ENCODE results near the gene C17orf67.

The C17orf67 gene

DNA sequence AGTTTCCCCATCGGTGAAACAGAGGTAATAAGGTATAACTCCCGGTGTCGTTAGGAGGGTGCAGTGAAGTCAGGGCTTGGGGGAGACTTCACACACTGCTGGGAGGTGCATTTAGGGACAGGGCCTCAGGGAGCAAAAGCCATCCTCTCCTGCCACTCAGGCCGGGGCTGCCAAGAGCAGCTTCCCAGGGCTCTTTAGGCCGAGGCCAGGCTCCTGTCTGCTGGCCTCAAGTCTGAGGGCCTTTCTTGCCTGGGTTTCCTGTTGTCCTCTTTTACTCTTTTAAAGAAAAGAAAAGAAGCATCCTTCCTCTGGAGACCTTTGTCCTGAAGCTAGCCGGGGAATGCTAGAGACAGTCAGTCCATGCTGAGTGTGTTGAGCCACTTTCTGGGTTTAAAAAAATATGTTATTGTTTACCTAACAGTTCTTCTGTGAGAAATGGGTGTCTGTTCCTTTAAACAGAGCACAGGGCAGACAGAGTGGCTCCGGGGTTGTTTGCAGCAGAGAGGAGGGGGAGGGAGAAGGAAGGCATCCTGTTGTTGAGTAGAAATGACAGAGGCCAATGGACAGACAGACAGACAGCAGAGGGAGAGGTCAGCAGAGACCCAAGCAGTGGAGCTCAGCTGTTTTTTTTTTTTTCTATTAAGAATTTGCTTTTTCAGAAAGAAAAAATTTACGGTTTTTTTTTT lies 79.1 kb downstream of the C17orf67 start:
- no peak for DNase-seq
- in situ Hi-C loops (cut with HindIII; ENCODE audit: low pct_ligation_motif_present, low pct_unique_long_range_greater_than_20kb, low sequenced_read_pairs), result no loop called here

DNA sequence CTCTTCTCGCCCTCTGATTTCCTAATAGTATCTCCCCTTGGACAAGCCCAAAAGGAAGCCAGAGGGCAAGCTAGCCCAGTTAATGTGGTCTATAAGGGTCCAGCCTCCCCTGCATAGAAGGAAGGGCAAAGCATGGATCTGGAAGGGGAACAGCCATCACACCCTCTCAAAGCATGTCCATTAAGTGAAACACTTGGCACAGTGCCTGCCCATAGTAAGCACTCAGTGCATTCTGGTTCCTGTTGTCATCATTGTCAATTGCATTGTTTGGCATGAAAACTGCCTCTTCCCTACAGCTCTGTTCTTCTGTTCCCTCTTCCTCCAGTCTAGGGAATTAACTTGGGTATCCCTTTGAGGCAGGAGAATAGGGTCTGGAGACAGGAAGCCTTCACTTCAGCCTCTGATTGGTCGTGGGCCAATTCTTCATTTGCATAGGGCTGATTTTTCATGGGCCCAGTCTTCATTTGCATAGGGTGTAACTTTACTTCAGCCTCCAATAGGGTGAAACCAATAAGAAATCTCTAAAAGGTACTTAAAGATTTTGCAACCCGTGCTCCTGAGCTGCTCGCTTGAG lies 81.4 kb downstream of the C17orf67 start:
- no peak for DNase-seq

DNA sequence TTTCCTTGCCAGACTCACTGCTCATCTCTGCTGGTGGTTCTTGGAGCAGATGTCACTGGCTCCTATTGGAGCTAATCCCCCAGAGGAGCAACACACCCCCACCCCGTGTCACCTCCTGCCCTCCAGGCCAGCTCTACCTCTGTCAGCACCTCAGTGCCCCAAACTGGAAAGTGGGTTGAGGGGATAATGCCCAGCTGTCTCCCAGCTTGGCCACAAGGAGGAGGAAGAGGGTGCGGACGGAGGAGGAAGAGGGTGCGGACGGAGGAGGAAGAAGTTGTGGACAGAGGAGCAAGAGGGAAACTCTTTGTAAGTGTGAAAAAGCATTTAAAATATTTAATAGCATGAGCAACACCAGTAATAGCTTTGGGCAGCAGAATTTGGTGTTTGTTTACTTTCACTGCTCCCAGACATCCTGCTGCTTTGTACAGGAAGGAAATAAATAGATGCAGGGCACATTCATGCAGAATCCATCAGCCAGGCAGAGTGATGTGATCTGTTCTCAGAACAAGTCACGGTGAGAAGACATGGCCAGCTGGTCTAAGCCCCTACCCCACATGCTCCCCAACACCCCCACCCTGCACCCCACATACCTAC lies 82.5 kb downstream of the C17orf67 start:
- in situ Hi-C loops (cut with HindIII; ENCODE audit: low pct_ligation_motif_present, low pct_unique_long_range_greater_than_20kb, low sequenced_read_pairs), result no loop called here
- no peak for DNase-seq

More for the DNA sequence above, 81.4 kb downstream of the C17orf67 start:
- in situ Hi-C loops (cut with HindIII; ENCODE audit: low pct_ligation_motif_present, low pct_unique_long_range_greater_than_20kb, low sequenced_read_pairs), result no loop called here

DNA sequence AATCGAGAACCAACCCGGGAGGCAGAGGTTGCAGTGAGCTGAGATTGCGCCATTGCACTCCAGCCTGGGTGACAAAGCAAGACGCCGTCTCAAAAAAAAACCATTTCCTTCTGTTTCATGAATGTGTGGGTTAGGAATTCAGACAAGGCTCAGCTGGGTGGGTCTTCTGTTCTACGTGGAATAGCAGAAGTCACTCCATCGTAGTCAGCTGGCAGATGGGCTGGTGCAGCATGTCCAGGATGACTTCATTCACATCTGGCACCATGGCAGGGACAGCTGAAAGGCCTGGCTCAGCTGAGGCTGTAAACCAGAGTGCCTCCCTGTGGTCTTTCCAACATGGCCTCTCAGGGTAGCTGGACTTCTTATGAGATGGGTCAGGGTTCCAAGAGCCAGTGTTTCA lies 89.0 kb downstream of the C17orf67 start:
- in situ Hi-C loops (cut with HindIII; ENCODE audit: low pct_ligation_motif_present, low pct_unique_long_range_greater_than_20kb, low sequenced_read_pairs), result no loop called here
- no peak for DNase-seq

DNA sequence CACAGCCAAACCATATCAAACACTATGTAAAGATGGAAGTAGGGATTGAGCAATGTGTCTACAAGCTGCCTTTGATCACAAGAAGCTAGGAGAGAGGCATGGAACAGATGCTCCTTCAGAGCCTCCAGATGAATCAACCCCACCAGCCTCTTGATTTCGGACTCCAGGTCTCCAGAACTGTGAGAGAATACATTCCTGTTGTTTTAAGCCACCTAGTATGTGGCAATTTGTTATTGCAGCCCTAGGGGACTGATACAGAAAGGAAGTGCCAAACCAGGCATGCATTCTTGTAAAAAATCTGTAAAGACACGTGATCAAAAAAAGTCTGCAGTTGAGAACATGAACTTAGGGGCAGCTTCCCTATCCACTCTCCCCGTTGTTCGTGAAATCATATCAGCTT lies 91.1 kb downstream of the C17orf67 start:
- in situ Hi-C loops (cut with HindIII; ENCODE audit: low pct_ligation_motif_present, low pct_unique_long_range_greater_than_20kb, low sequenced_read_pairs), result no loop called here
- DNase-seq, result no peak

Measured in ACHN (cell line).